B cell (primary cell): Measurements from ENCODE around the gene SPCS2. TPM values are rescaled to one million over a fixed set of nuclear protein-coding genes. Genes with fewer than 3 reads are reported as not detected.

Experiments
- ATAC-seq: fragments of 200-7000 bp; cut with Tn5 transposase; one replicate; pipeline ENCODE4 v1.10.0; 2021; ENCODE audit warnings: low read depth, mild to moderate bottlenecking, moderate number of reproducible peaks, moderate library complexity
- CTCF ChIA-PET: fragments of 350-600 bp; sonication (Branson Sonifier 250); formaldehyde crosslinking; loops from one replicate; lab custom pipeline; 2021; ENCODE audit warnings: antibody characterized with exemption, inconsistent platforms; lab: Charles Lee
- POLR2A ChIA-PET: fragments of 350-600 bp; sonication (Branson Sonifier 250); formaldehyde crosslinking; loops from one replicate; lab custom pipeline; 2021; ENCODE audit warnings: antibody characterized with exemption; lab: Charles Lee
- DNase-seq: peaks from one replicate; pipeline ENCODE4 v3.0.0; 2013
- H2AFZ ChIP-seq: 2 replicates; pipeline ENCODE4 v1.6.1; 2012; ENCODE audit warnings: mild to moderate bottlenecking, low read depth, low read length; ENCODE audit not compliant: insufficient read depth, poor library complexity, severe bottlenecking
- H3K27ac ChIP-seq, 2 donors: 1 replicate in 1 of 2; 2 replicates in 1 of 2; pipeline ENCODE4 v1.5.1; 2012 to 2013; ENCODE audit warnings: low read length in 2 of 2, mild to moderate bottlenecking in 2 of 2, moderate library complexity in 1 of 2
- H3K27me3 ChIP-seq, 4 experiments: fragments of 200-600 bp in 1 of 4; sonication (generic) in 1 of 4; replicated peaks in 1 of 4; 1 replicate in 2 of 4; 2 replicates in 2 of 4; pipeline versions ENCODE4 v1.6.1 to v1.7.0; 2013 to 2016; ENCODE audit warnings: low read length in 3 of 4, mild to moderate bottlenecking in 2 of 4, mixed read lengths in 1 of 4, moderate library complexity in 1 of 4; ENCODE audit not compliant: insufficient read depth in 4 of 4, control insufficient read depth in 3 of 4; ENCODE audit errors: control extremely low read depth in 1 of 4
- H3K36me3 ChIP-seq, 2 experiments: replicated peaks in 1 of 2; 1 replicate in 1 of 2; 2 replicates in 1 of 2; pipeline versions ENCODE4 v1.6.1 to v1.7.1; 2013; ENCODE audit warnings: low read length in 1 of 2; ENCODE audit not compliant: insufficient read depth in 2 of 2, control insufficient read depth in 1 of 2; ENCODE audit errors: control extremely low read depth in 1 of 2, extremely low read depth in 1 of 2
- H3K4me1 ChIP-seq, 2 donors: fragments of 200-600 bp in 1 of 2; sonication (generic) in 1 of 2; 1 replicate in 1 of 2; 2 replicates in 1 of 2; pipeline versions ENCODE4 v1.5.1 to v1.6.1; 2013 to 2017; ENCODE audit warnings: low read length in 2 of 2; ENCODE audit not compliant: control insufficient read depth in 2 of 2, insufficient read depth in 2 of 2
- H3K4me2 ChIP-seq: replicated peaks from 2 replicates; pipeline ENCODE3; 2012; ENCODE audit warnings: mild to moderate bottlenecking, low read depth, low read length; ENCODE audit not compliant: poor library complexity, severe bottlenecking
- H3K4me3 ChIP-seq, 5 experiments: fragments of 200-600 bp in 1 of 5; sonication (generic) in 1 of 5; 1 replicate in 3 of 5; 2 replicates in 2 of 5; pipeline versions ENCODE4 v1.5.1 to v1.7.0; 2011 to 2016; ENCODE audit warnings: low read length in 4 of 5, mild to moderate bottlenecking in 4 of 5, low read depth in 2 of 5, control low read depth in 1 of 5, moderate library complexity in 1 of 5; ENCODE audit not compliant: insufficient read depth in 1 of 5; ENCODE audit errors: control extremely low read depth in 1 of 5, extremely low read depth in 1 of 5
- H3K79me2 ChIP-seq: fragments of 200-600 bp; sonication (generic); one replicate; pipeline ENCODE4 v1.6.0; 2016; ENCODE audit warnings: low read length; ENCODE audit not compliant: control insufficient read depth, insufficient read depth
- H3K9ac ChIP-seq: fragments of 200-600 bp; sonication (generic); 2 replicates; pipeline ENCODE4 v1.6.1; 2017; ENCODE audit warnings: mild to moderate bottlenecking, low read length, moderate library complexity
- H3K9me3 ChIP-seq, 3 donors: one replicate each; pipeline versions ENCODE4 v1.6.1 to v1.7.1; 2013; ENCODE audit warnings: low read length in 2 of 3; ENCODE audit not compliant: control insufficient read depth in 2 of 3, insufficient read depth in 1 of 3; ENCODE audit errors: control extremely low read depth in 1 of 3
- H4K20me1 ChIP-seq: 2 replicates; pipeline ENCODE4 v1.6.0; 2012; ENCODE audit warnings: mild to moderate bottlenecking, low read length; ENCODE audit not compliant: insufficient read depth, control insufficient read depth, poor library complexity, severe bottlenecking
- H3K27ac Mint-ChIP-seq: one replicate; pipeline ENCODE4 v1.8.0; 2021; ENCODE audit warnings: mixed read lengths
- H3K27me3 Mint-ChIP-seq: one replicate; pipeline ENCODE4 v1.8.0; 2021; ENCODE audit warnings: mixed read lengths
- H3K4me1 Mint-ChIP-seq: one replicate; pipeline ENCODE4 v1.8.0; 2021; ENCODE audit warnings: mixed read lengths
- H3K4me3 Mint-ChIP-seq: one replicate; pipeline ENCODE4 v1.8.0; 2021; ENCODE audit warnings: mixed read lengths
- H3K9me3 Mint-ChIP-seq: one replicate; pipeline ENCODE4 v1.8.0; 2022; ENCODE audit warnings: mixed read lengths; ENCODE audit not compliant: insufficient read depth
- CTCF ChIP-seq: fragments of 200-600 bp; IDR thresholded peaks from one replicate; pipeline ENCODE4 v1.8.0; 2022; ENCODE audit warnings: antibody characterized with exemption, mild to moderate bottlenecking
- EZH2 ChIP-seq: IDR thresholded peaks from 2 replicates; pipeline ENCODE4 v1.6.1; 2012; ENCODE audit warnings: borderline replicate concordance, low read depth, mild to moderate bottlenecking, moderate library complexity, low read length; ENCODE audit not compliant: insufficient read depth, poor library complexity, severe bottlenecking
- WGBS: methylation state at CpG from one replicate; pipeline ENCODE4 v1.1.5; 2013; ENCODE audit warnings: missing lambda C conversion rate; ENCODE audit not compliant: insufficient coverage; 5-methylcytosine and 5-hydroxymethylcytosine counted together
- intact Hi-C: fragments of 100-400 bp; cut with micrococcal nuclease; formaldehyde crosslinking; loops from one replicate; pipeline ENCODE4 v1.10.0; 2022
- polyA plus RNA-seq: library from polyadenylated mRNA; depleted of rRNA; stranded (reverse); fragments of >200 nt; gene quantifications from 2 replicates; pipeline ENCODE4 v1.2.3, GENCODE V29; 2012
- total RNA-seq, 2 donors: library from RNA; stranded (reverse); fragments of 120-200 nt in 1 of 2; gene quantifications; 1 replicate in 1 of 2; 2 replicates in 1 of 2; pipeline versions ENCODE4 v1.2.3 to v1.2.4, GENCODE V29; 2013 to 2022

SPCS2 gene
- total and polyA plus RNA-seq, 2 donors (not counting 1 experiment from before 2014, with no cell fraction given): 17.8 to 98.5 TPM

GRCh38 chr11:74909812-74910211 lies 39.3 kb upstream of the SPCS2 start:
- intact Hi-C loops: no loop called here
- peak overlapping the region; percentile 21 to 70 for H3K27ac ChIP-seq
- peaks cover 5 to 7% of the 10 kb centered on the region in 2 experiments for H3K36me3 ChIP-seq
- TF ChIP-seq EZH2 (no peak), CTCF (no peak)
- no peak overlapping the region for H2AFZ ChIP-seq
- H3K4me1 Mint-ChIP-seq: peaks cover 28% of the 10 kb centered on the region
- no peaks in the 10 kb centered on the region for H3K9me3 Mint-ChIP-seq
- H3K4me2 ChIP-seq: no peak overlapping the region
- no peak for DNase-seq
- no peaks in the 10 kb centered on the region for H3K27me3 ChIP-seq
- H3K27ac Mint-ChIP-seq: peak overlapping the region; percentile 29
- ChIA-PET POLR2A (no interaction called here), CTCF (interaction anchor here (0.6 to 3.3 kb wide), 3 partner anchors 20 to 122 kb away, joined by 3 to 14 read pairs (median 9); no protein-coding TSS in a partner anchor)
- H3K27me3 Mint-ChIP-seq: no peaks in the 10 kb centered on the region
- H3K9me3 ChIP-seq: no peaks in the 10 kb centered on the region
- H3K4me1 ChIP-seq: peaks cover 14 to 16% of the 10 kb centered on the region in 2 donors
- no peaks in the 10 kb centered on the region for H3K79me2 ChIP-seq
- H4K20me1 ChIP-seq: no peaks in the 10 kb centered on the region
- peak overlapping the region; percentile 34 for H3K9ac ChIP-seq
- H3K4me3 Mint-ChIP-seq: peak overlapping the region; percentile 40
- H3K4me3 ChIP-seq: no peak overlapping the region
- no peak for ATAC-seq
- 100% methylated on average over 1 of the region's 4 CpGs for WGBS

GRCh38 chr11:74923125-74923524 lies 25.9 kb upstream of the SPCS2 start:
- Mint-ChIP-seq H3K27me3 (no peaks in the 10 kb centered on the region), H3K9me3 (no peaks in the 10 kb centered on the region), H3K4me3 (no peak overlapping the region), H3K27ac (no peak overlapping the region), H3K4me1 (no peaks in the 10 kb centered on the region)
- H4K20me1 ChIP-seq: no peaks in the 10 kb centered on the region
- ChIA-PET POLR2A (no interaction called here), CTCF (interaction anchor here (1.4 to 16.6 kb wide), 2 partner anchors 106 to 325 kb away, joined by 8 to 235 read pairs; no protein-coding TSS in a partner anchor)
- H2AFZ ChIP-seq: no peak overlapping the region
- H3K4me1 ChIP-seq: no peaks in the 10 kb centered on the region
- intact Hi-C loops: no loop called here
- no peak overlapping the region for H3K27ac ChIP-seq
- H3K9ac ChIP-seq: no peak overlapping the region
- no peaks in the 10 kb centered on the region for H3K27me3 ChIP-seq
- H3K36me3 ChIP-seq: peaks cover 9 to 10% of the 10 kb centered on the region in 2 experiments
- no peak overlapping the region for H3K4me3 ChIP-seq
- H3K4me2 ChIP-seq: no peak overlapping the region
- DNase-seq: no peak
- no peaks in the 10 kb centered on the region for H3K9me3 ChIP-seq
- no peak for TF ChIP-seq CTCF
- TF ChIP-seq EZH2: no peak
- no peak for ATAC-seq
- no peaks in the 10 kb centered on the region for H3K79me2 ChIP-seq
